OCI-LY1 (cell line): ENCODE measurements around the gene CEP131.
A peak's percentile ranks its signal among the peaks of the same experiment; 100 is the strongest.

Source experiments
- H2AFZ ChIP-seq: fragments of 200-600 bp; sonication (generic), shearing (Covaris generic); 2 replicates; pipeline ENCODE4 v1.6.0; 2014; ENCODE audit warnings: antibody characterized with exemption, mild to moderate bottlenecking, low read length
- H3F3A ChIP-seq: fragments of 200-600 bp; sonication (generic), shearing (Covaris generic); 2 replicates; pipeline ENCODE4 v1.6.0; 2014; ENCODE audit warnings: mild to moderate bottlenecking, antibody characterized with exemption, low read length, moderate library complexity; ENCODE audit not compliant: insufficient read depth
- H3K27ac ChIP-seq: fragments of 200-600 bp; sonication (generic); 2 replicates; pipeline ENCODE4 v1.5.1; 2014; ENCODE audit warnings: low read length, mixed run types, mild to moderate bottlenecking, low read depth; ENCODE audit not compliant: poor library complexity, severe bottlenecking
- H3K27me3 ChIP-seq: fragments of 200-600 bp; sonication (generic); 2 replicates; pipeline ENCODE4 v1.6.0; 2014; ENCODE audit warnings: antibody characterized with exemption, mild to moderate bottlenecking, low read length, moderate library complexity; ENCODE audit not compliant: insufficient read depth
- H3K36me3 ChIP-seq: fragments of 200-600 bp; sonication (generic); 2 replicates; pipeline ENCODE4 v1.6.1; 2014; ENCODE audit warnings: mild to moderate bottlenecking, antibody characterized with exemption, low read length, moderate library complexity, mixed read lengths; ENCODE audit not compliant: insufficient read depth
- H3K4me1 ChIP-seq: fragments of 200-600 bp; sonication (generic); 2 replicates; pipeline ENCODE4 v1.5.1; 2014; ENCODE audit warnings: mild to moderate bottlenecking, low read length, moderate library complexity; ENCODE audit not compliant: insufficient read depth, severe bottlenecking
- H3K4me2 ChIP-seq: fragments of 200-600 bp; sonication (generic), shearing (Covaris generic); 2 replicates; pipeline ENCODE4 v1.6.1; 2014; ENCODE audit warnings: low read length
- H3K4me3 ChIP-seq: fragments of 200-600 bp; sonication (generic); 2 replicates; pipeline ENCODE4 v1.5.1; 2014; ENCODE audit warnings: low read length, low read depth, mild to moderate bottlenecking, mixed read lengths; ENCODE audit not compliant: poor library complexity, severe bottlenecking
- H3K79me2 ChIP-seq: fragments of 200-600 bp; shearing (Covaris generic); 2 replicates; pipeline ENCODE4 v1.6.1; 2016; ENCODE audit warnings: mixed run types, low read length, mixed read lengths; ENCODE audit not compliant: insufficient read depth
- H3K9ac ChIP-seq: fragments of 200-600 bp; sonication (generic), shearing (Covaris generic); 2 replicates; pipeline ENCODE4 v1.6.1; 2014; ENCODE audit warnings: mild to moderate bottlenecking, low read length, mixed read lengths
- H3K9me2 ChIP-seq: fragments of 200-600 bp; sonication (generic), shearing (Covaris generic); 2 replicates; pipeline ENCODE4 v1.6.1; 2014; ENCODE audit warnings: low read depth, mild to moderate bottlenecking, low read length, mixed read lengths
- H3K9me3 ChIP-seq: fragments of 200-600 bp; shearing (Covaris generic); 2 replicates; pipeline ENCODE4 v1.6.1; 2014; ENCODE audit warnings: low read length, mixed read lengths
- H4K20me1 ChIP-seq: fragments of 200-600 bp; sonication (generic), shearing (Covaris generic); 2 replicates; pipeline ENCODE4 v1.6.0; 2016; ENCODE audit warnings: mild to moderate bottlenecking, low read length; ENCODE audit not compliant: insufficient read depth
- EZH2 ChIP-seq: fragments of 200-600 bp; sonication (generic), shearing (Covaris generic); IDR thresholded peaks from 2 replicates; pipeline ENCODE4 v1.8.0; 2017; ENCODE audit warnings: borderline replicate concordance, mixed run types, mild to moderate bottlenecking, antibody characterized with exemption, low read length, moderate library complexity, mixed read lengths
- TF ChIP-seq, protein P1 (sequence below): fragments of 200-600 bp; sonication (generic), shearing (Covaris generic); IDR thresholded peaks from 2 replicates; pipeline ENCODE4 v1.5.1; 2017; ENCODE audit warnings: mild to moderate bottlenecking, antibody characterized with exemption, low read length, moderate library complexity, mixed read lengths

The CEP131 gene

DNA sequence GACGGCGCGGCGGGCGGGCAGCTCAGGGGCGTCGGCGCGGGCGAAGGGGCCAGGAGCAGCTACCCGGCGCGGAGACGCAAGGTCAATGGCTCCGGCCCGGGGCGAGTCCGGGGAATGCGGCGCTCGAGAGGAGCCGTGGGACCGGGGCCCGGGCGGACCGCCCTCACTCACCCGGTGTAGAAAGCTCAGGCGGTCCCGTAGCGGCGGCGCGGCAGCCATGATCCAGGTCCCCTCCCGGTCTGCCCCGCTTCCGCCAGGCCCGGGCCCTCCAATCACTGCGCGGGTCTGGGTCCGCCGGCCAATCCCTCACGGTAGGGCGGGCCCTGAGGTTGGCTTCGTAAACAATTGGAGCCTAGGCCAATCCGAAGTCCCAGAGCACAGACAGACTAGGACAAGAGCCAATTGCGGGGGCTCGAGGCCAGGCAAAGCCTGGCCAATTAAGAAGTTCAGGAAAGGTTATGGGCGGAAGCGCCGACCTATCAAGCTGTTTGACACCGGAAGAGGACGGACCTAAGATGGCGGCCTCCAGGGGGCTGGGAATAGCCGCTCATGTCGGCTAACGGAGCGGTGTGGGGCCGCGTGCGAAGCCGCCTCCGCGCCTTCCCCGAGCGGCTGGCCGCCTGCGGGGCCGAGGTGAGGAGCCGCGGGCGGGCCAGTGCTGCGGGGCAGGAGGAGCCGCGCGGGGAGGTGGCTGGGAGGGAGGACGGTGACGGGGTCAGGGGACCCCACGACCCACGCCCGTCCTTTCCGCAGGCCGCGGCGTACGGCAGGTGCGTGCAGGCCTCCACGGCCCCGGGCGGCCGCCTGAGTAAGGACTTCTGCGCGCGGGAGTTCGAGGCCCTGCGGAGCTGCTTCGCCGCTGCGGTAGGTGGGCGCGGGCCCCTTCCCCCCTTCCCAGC is 16.3 kb upstream of the CEP131 start, which contains the start of the genes NDUFAF8 and TEPSIN:
TSS of gene NDUFAF8 (plus strand) at position 504 of the 899 bp plus-strand sequence. CDS start at position 550, 46 bp downstream.
TSS of gene TEPSIN (minus strand) at position 241 of the 899 bp plus-strand sequence. CDS start at position 219, 22 bp downstream.
- Histone ChIP-seq H3K79me2 (peaks cover 7% of the 10 kb centered on the region; the same call in 1 of the 2 replicates), H3F3A (no peaks in the 10 kb centered on the region), H3K9ac (peak within 1 kb of the TSS; percentile 90), H3K27ac (peak within 1 kb of the TSS; percentile 69), H3K4me2 (peak within 1 kb of the TSS; percentile 91), H3K4me3 (peak within 1 kb of the TSS; percentile 88), H3K27me3 (no peaks in the 10 kb centered on the region), H2AFZ (no peak within 1 kb of the TSS), H3K9me3 (no peaks in the 10 kb centered on the region), H3K9me2 (no peaks in the 10 kb centered on the region), H3K36me3 (peaks cover 14% of the 10 kb centered on the region), H4K20me1 (no peaks in the 10 kb centered on the region), H3K4me1 (peaks cover 37% of the 10 kb centered on the region)
- TF ChIP-seq, protein P1, sequence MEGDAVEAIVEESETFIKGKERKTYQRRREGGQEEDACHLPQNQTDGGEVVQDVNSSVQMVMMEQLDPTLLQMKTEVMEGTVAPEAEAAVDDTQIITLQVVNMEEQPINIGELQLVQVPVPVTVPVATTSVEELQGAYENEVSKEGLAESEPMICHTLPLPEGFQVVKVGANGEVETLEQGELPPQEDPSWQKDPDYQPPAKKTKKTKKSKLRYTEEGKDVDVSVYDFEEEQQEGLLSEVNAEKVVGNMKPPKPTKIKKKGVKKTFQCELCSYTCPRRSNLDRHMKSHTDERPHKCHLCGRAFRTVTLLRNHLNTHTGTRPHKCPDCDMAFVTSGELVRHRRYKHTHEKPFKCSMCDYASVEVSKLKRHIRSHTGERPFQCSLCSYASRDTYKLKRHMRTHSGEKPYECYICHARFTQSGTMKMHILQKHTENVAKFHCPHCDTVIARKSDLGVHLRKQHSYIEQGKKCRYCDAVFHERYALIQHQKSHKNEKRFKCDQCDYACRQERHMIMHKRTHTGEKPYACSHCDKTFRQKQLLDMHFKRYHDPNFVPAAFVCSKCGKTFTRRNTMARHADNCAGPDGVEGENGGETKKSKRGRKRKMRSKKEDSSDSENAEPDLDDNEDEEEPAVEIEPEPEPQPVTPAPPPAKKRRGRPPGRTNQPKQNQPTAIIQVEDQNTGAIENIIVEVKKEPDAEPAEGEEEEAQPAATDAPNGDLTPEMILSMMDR = no peak
- TF ChIP-seq EZH2 = no peak

- H4K20me1 ChIP-seq = no peaks in the 10 kb centered on the region
Measured at GRCh38 chr17:81238490-81238814, 15.7 kb upstream of the CEP131 start.

GRCh38 chr17:81237591-81238489 is 15.1 kb upstream of the CEP131 start:
- peak overlapping the region; percentile 90 for H3K9ac ChIP-seq
- H3K27ac ChIP-seq = no peak overlapping the region
- H2AFZ ChIP-seq = no peak overlapping the region
- H3K36me3 ChIP-seq = peaks cover 12% of the 10 kb centered on the region
- H3K79me2 ChIP-seq = peaks cover 7% of the 10 kb centered on the region; the same call in 1 of the 2 replicates
- H4K20me1 ChIP-seq = no peaks in the 10 kb centered on the region
- H3K9me2 ChIP-seq = no peaks in the 10 kb centered on the region
- H3K4me2 ChIP-seq = peak overlapping the region; percentile 74
- H3K27me3 ChIP-seq = no peaks in the 10 kb centered on the region
- H3K4me3 ChIP-seq = peak overlapping the region; percentile 88
- no peak for TF ChIP-seq EZH2
- TF ChIP-seq, protein P1 = no peak
- H3F3A ChIP-seq = no peaks in the 10 kb centered on the region
- no peaks in the 10 kb centered on the region for H3K9me3 ChIP-seq
- H3K4me1 ChIP-seq = peaks cover 37% of the 10 kb centered on the region

More at GRCh38 chr17:81238490-81238814, 15.7 kb upstream of the CEP131 start:
- no peak overlapping the region for H3K27ac ChIP-seq
- peaks cover 14% of the 10 kb centered on the region for H3K36me3 ChIP-seq
- H3K9ac ChIP-seq = peak overlapping the region; percentile 90
- peaks cover 7% of the 10 kb centered on the region; the same call in 1 of the 2 replicates for H3K79me2 ChIP-seq
- peaks cover 37% of the 10 kb centered on the region for H3K4me1 ChIP-seq
- no peak for TF ChIP-seq EZH2
- TF ChIP-seq, protein P1 = no peak
- H3K9me2 ChIP-seq = no peaks in the 10 kb centered on the region
- no peaks in the 10 kb centered on the region for H3K27me3 ChIP-seq
- peak overlapping the region; percentile 74 for H3K4me2 ChIP-seq
- H2AFZ ChIP-seq = no peak overlapping the region
- H3F3A ChIP-seq = no peaks in the 10 kb centered on the region
- H3K9me3 ChIP-seq = no peaks in the 10 kb centered on the region
- peak overlapping the region; percentile 88 for H3K4me3 ChIP-seq
